Stimulated activated CD8-positive, alpha-beta memory T cell treated with anti-CD3 and anti-CD28 coated beads, Interleukin-4, amount 100 ng/mL, for 1 hour (primary cell): Measurements from ENCODE around the gene RAPGEF1.

ENCODE experiments used
- DNase-seq, 2 donors: peaks; one replicate each; pipeline ENCODE4 v3.0.0-alpha.2; 2020; ENCODE audit warnings: low read depth in 2 of 2, low spot score in 1 of 2

RAPGEF1 gene

DNA sequence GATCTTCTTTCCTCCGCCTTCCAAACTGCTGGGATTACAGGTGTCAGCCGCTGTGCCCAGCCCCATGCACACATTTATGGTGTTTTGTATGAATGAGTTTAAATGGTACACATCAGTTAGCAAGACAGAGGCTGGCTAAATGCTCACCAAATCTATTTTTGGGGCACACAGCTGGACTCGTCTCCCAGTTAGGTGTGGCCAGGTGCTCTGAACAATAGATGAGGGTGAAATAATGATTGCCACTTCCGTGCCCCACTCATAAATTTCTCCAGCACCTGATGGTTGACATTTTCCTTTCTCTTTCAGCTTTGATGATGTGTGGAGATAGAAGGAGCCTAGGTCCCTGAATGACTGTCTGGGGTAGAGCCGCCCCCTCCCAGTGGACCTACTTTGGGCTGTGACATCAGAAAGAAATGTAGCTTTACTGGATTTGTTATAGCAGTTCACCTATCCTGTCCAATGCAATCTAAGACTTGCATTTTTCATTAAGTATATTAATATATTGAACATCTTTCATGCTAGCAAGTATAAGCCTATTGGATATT is 8.6 kb upstream of the RAPGEF1 start:
- DNase-seq = no peak

DNA sequence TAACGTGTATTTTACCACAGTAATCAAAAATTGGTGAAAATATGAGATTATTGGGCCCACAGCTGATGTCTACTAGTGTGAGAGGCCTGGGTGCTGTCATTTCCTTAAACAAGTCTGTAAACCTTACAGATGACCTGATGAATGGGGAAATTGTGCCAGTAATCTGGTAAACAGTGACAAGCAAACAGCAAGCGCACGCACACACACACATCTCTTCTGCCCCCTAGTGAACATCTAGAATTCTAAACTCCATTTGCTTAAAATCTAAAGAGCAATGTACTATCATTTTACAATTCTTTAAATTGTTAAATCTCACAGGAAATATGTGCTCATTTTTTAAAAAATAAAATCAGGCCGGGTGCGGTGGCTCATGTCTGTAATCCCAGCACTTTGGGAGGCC is 7.5 kb upstream of the RAPGEF1 start:
- no peak for DNase-seq

DNA sequence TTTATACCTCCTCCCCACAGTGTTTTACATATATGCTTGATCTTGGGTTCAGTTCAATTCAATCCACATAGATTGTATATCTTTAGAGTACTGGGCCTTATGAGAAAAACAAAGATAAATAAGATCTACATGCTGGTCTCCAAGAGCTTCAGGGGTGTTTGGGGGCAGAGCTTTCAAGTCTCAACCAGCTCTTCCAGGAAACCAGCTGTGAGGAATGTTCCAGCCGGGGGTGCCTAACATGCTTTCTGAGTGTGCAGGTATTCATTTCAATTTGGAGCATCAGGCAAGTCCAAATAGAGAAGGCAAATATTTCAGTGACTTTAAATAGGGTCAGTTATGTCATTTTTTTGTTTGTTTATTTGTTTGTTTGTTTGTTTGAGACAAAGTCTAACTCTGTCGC is 5.7 kb upstream of the RAPGEF1 start:
- no peak for DNase-seq

DNA sequence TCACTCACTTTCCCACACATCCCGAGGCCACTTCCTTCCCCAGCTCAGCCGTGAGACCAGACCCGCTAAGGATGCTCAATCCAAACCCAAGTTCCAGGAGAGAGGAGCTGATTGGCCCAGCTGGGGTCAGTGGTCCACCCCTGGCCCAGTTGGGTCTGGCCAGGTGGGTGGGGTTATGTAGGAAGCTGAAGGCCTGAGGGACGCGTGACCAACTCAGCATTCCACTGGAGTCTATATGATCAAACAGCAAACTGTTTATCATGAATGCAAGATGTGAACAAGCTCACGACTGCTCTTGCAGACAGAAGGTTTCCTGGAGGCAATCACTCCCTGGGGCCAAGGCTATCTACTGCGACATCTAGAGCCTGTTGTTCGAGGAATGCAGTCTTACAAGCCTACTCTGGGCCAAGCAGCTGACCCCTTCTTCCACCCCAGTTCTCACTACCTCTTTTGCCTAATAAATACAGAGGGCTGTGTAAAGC is 4.9 kb upstream of the RAPGEF1 start:
- DNase-seq = no peak

DNA sequence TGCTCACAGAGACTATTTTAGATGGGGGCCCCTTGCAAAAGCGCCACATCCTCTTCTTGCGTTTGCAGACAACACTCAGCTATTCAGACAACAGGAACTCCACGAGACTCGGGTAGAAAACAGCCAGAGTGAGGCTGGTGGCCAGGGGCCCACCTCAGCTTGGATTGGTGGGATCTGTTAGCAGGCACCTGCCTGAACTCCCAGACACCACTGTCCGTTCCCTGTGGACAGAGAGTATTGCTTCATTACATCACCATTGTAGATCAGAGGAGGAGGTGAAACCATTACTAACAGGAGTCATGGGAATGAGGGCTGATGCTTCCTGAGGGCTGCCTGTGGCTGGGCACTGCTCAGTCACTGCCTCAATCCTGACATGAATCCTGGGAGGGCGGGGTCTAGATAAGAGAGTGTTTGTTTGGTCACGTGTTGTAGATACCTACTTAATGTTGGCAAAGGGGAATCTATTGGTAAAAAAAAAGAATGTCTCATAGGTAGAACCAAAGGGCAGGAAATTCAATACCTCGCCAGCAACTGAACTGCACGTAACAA is 4.4 kb upstream of the RAPGEF1 start:
- DNase-seq = no peak

DNA sequence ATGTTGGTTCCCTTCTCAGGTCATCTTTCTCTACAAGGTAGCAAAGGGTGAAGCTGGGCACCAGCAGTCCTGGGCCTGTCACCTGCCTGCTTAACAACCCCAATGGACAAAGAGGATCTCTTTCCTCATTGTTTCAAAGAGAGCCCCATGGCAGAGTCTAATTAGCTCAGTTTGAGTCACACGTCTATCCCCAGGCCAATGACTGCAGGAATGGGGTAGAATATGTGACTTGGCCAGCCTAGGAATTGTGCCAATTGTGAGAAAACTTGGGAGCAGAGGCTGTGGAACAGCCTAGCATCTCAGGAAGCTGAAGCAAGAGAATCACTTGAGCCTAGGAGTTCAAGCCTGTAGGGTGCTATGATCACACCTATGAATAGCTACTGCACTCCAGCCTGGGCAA is 3.6 kb upstream of the RAPGEF1 start:
- no peak for DNase-seq

DNA sequence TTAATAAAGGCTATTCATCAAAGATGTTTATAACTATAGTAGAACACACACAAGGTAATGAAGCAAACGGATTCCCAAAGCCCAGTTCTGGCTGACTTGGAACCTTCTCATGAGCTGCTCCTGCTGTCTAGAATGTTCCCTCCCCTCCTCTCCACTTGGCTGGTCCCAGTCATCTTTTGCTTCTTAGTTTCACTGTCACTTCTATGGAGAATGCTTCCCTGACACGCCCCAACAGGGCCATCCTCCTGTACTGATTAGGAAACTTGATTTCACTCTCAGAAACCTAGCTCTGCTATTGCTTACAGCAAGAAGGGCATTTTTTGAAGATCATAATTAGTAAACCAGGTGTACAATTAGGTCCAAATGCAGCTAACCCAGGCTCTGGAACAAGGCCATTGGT is 3.2 kb upstream of the RAPGEF1 start:
- DNase-seq = no peak

DNA sequence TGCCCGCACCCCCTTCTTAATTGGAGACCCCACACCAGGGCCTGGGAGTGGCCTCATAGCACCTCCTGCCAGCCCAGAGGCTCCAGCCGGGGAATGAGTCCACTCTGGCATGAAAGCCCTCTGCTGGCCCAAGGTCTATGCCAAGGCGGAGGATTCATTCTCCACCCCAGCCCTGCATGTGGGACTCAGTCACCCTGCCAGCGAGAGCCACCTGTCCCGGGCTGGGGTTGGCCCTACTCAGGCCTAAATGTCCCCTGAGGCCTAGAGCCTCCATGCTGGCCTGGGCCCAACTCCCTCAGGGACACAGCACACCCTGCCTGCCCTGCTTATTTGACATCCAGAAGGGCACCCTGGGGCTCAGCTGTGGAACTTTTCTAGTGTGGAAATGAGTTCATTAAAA is 1.0 kb upstream of the RAPGEF1 start:
- DNase-seq = no peak

DNA sequence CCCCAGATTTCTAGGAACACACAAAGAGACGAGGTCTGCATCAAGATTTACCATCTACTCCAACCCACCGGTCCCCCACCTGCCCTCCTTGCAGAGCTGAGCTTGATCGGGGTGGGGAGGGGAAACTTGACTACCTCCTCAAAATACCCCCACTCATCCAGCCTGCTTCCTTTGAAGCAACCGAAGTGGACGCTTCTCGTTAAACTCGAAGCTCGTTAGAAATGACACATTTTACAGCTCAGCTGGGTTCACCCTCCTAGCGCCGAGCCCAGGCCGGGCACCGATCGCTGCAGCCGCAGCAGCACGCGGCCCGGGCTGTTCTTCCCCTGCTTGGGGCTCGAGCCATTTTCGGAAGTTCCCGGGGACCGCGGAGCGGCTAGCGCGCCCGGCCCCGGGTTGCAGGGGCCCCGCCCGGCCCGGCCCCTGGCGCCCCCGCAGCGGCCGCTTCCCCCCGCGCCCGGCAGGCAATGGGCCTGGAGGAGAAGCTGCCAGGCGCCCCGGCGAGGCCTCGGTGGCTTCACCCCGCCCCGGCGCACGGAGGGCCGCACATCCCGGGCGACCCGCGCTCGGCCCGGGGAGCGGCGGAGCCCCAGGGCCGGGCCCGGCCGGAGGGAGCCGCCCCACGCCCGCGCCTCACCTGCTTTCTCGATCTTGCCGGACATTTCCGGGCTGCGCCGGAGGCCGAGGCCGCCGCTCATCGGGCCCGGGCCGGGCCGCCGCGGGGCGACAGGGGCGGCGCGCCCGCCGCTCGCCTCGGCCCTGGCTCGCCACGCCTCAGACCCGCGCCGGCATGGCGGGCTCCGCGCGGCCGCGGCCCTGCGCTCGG is 530 bp downstream of the RAPGEF1 start:
- DNase-seq = no peak

DNA sequence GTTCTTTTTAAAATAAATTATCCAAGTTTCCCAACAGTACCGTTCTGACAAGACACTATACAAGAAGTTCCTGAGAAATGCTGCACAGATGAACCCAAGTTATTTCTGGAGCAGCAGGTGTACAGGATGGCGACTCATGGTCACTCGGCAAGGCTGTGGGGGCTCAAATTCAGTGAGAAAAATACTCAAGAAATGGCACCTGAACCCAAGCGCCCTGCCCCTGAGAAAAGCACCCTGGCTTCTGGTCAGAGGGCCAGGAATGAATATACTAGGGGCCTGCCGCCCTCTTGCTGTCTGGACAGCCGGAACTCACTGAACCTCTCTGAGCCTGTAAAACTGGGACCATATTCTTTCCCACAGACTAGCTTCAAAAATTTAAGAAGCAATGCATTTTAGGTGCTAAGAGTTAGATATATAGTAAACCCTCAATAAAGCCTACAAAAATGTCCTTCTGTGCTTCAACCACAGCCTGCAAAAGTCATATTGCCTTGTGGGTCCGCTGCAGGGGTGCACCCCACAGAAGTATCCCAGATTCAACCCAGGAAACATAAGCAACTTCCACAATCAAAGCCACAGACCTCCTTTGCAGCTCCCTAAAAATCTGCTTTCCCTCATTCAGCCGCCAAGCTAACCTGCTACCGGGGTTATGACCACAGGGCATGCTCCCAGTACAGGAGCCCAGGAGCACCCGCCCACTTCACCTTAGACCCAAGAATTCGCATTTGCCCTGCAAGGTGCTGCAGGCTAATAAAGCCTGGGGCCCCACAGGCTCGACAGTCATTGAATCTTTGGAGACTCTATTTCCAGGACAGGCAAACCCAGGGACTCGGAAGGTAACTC is 1.4 kb downstream of the RAPGEF1 start:
- DNase-seq = no peak

DNA sequence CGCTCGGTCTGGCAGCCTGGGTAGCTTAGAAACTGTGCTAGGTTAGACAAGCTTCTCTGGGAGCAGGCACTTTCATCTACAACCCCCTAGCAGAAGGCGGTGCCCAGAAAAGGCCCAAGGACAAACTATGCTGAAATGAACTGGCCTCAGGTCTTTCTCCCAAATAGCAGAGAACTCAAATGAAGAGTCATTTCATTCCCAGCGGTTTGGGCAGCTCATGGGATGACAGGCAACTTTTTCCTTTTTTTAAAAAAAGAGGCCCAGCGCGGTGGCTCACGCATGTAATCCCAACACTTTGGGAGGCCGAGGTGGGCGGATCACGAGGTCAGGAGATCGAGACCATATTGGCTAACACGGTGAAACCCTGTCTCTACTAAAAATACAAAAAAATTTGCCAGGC is 2.5 kb downstream of the RAPGEF1 start:
- no peak for DNase-seq

DNA sequence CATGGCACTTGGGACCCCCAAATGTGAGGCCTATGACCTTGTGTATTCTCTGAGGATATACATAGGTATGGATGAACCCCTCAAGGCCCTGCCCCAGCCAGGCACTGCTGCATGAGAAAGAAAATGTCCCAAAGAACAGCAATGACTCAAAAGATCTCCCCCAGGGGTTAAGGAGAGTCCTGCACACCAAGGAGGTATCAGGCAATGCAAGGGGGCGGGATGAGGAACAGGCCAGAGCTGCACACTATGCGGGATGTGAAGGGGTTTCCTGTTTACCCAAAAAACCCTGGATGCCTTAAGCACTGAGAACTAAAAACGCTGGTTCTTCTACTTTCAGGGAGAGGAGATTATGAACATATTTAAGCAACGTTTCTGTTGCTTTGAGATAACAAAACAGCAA is 3.4 kb downstream of the RAPGEF1 start:
- DNase-seq = no peak

DNA sequence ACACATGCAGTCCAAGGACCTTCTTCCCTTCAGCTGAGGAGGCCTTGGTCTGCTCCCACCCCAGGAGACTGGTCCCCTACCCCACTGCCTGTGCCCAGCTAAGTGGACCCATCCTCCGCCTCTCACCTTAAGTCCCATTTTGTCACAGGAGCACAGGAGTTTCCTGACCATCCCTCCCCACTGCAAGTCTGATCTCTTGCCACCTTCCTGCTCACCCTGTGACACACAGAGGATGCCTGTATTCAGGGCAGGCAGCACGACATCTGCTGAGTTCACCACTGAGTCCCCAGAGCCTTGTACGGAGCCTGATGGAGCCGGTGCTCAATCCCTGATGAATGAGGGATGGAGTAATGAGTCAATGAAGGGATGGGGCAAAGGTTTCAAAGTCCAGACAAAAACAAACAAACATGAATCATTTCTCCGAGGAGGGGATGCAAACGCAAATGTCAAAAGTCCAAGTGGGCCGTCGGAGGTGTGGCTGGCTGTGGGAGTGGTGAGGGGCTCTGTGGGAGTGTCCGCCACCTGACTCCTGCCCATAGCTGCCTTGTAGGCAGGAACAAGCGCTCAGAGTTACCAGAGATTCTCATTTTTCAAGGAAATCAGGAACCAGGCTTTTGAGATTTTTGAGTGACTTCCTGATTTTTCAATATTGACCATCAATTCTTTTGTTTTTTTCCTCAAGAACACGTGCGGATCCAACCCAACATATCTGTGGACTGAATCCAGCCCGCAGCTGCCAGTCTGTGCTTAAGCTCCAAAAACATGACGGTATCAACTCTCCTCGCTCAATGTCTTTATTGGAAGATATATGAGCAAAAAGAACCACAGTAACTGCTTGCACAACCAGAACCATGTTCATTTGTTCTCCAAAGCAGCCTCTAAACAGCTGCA is 4.4 kb downstream of the RAPGEF1 start:
- DNase-seq = no peak

DNA sequence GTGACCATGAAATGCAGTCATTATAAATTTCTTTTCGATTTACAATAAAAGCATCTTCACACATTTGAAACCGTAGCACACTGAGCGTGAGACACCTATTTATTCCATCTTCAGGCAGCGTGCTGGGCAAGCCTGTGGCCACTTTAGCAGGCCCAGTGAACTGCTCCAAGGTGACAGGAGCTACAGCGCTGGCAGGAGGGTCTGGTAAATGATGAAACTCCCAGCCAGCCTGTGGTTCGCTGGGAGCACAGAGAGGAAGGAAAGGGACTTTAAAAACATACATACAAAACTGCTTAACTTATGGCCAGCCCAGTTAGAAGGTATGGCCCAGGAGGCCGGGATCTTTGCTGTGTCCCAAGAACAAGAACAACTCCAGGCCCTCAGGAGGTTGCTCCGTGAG is 5.1 kb downstream of the RAPGEF1 start:
- no peak for DNase-seq

DNA sequence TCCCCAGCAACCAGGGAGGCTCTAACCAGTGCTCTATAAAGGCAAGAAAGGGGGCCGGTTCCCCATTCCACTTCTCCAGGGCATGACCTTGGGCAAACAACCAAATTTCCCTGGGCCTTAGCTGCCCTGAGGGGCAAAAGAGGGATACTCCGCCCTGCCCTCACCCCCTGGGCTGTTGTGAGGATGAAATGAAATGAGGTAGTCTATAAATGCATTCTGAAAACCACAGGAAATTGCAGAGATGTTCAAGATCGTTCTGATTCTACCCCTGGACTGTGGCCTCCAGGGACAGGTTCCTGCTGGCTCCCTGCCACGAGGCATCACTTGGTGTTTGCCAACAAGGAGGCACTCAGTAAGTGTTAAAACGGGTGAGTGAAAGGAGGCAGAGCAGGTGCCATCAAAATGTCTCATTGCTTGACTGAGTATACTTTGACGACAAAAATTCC is 5.7 kb downstream of the RAPGEF1 start:
- no peak for DNase-seq

DNA sequence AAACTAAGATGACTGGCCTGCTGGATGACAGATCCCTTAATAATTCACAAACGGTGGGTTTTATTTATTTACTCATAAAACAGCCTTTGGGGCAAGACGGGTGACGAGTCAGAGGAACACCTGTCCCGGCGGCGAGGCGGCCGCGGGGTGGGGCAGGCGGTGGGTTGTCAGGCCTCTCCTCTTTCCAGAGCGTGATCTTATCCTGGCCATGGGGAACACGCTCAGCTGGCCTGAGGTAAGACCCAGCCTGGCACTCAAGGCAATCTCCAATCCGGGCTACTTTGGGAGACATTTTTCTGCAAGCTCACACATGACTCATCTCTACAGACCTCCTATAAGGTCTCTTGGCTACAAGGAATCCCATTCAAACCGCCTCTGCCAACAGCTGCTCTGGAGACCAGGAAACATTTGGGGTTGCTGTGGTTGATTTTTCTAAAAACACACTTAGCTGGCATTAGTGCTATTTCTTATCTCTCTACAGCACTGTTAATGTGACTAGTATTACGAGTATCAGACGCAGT is 6.3 kb downstream of the RAPGEF1 start:
- DNase-seq = no peak

DNA sequence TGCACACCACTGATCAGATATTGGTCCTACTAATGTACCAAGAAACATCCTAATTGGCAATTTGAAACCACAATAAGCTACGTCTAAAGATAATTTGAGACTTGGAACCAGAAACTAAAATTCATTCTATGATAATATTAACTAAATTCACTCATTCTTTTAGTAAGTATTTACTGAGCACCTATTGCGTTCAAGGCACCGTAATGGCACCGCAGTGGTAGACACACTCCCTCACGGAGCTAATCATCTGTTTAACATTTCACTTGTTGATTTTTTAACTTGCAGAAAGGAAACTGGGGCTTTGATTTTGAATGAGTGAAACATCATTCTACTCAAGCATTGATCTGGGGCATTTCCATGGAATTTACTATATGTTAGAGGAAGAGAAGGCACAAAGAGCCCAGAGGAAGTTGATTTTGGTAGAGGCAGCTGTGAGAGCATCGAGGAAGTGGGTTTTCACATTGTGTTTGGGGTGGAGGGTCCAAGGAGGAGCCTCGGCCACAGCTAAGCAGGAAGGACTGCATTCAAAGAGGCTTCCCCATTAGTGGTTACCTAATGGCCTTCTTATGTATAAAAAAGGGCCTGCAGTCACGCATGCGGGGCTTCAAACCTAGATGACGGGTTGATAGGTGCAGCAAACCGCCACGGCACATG is 7.1 kb downstream of the RAPGEF1 start:
- no peak for DNase-seq

DNA sequence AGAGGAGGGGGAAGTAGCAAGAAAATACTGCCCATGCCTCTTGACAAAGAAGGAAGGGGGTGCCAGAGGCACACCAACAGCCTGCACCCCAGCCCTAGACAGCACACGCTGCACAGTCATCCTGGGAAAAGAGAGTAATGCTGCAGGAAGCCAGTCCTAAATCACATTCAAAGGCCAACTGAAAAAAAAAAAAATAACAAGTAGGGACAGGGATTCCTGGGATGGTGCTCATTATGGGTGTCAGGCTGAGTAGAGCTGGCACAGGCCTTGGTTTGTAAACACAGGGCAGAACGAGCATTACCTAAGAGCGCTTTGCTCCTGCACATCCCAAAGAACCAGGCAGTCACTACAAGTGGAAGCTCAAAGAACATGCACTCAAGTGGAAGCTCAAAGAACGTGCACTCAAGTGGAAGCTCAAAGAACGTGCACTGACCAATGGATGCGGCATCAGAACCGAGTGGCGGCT is 7.8 kb downstream of the RAPGEF1 start:
- DNase-seq = no peak

DNA sequence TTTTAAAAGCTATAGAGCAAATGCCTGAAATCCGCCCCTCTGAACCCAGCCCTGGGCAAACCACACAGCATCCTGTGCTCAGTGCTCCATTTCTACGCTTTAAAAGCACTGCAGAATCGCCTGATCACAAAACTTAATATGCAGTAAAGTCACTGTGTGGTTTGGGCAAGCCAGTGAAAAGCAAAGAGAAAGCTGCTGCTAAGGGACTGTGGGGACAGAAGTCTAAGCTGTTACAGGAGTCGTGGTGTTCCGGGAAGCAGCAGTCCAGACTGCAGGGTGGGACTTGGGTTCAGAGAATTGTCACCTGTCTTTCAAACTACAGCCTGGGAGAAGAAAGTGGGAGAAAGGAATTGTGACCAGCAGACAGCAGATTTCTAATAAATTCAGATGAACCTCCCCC is 8.2 kb downstream of the RAPGEF1 start:
- DNase-seq = no peak

DNA sequence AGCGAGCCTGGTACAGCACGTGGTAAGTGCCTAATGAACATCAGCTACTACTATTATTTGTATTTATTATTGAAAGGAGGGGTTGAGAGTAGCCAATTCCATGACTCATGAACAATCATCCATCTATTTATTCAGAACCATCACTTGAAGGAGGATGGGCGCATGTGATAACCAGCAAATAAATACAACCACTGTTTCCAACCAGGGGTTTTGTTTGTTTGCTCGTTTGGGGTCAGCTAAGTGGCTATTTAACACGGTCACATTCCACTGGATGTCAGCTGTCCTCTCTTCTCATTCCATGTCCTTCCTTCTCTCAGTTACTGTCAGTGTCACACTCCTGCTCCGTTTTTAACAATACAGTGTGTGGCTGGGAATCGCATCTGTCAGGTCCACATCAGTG is 8.6 kb downstream of the RAPGEF1 start:
- DNase-seq = no peak
